Ishikawa (cell line): ENCODE data around the gene DIS3L2.

Source experiments
- CEBPB ChIP-seq: IDR thresholded peaks from 2 replicates; pipeline ENCODE4 v1.6.1; 2012
- CREB1 ChIP-seq: IDR thresholded peaks from 2 replicates; pipeline ENCODE4 v1.6.1; 2012; ENCODE audit warnings: low read depth
- EGR1 ChIP-seq: IDR thresholded peaks from 2 replicates; pipeline ENCODE4 v1.6.1; 2012
- EP300 ChIP-seq: IDR thresholded peaks from 2 replicates; pipeline ENCODE4 v1.6.1; 2012; ENCODE audit warnings: borderline replicate concordance
- FOXM1 ChIP-seq: IDR thresholded peaks from 2 replicates; pipeline ENCODE4 v1.6.1; 2012; ENCODE audit warnings: low read depth, borderline replicate concordance
- MAX ChIP-seq: IDR thresholded peaks from 2 replicates; pipeline ENCODE4 v1.6.1; 2012
- NFIC ChIP-seq: IDR thresholded peaks from 2 replicates; pipeline ENCODE4 v1.6.1; 2012
- RAD21 ChIP-seq: IDR thresholded peaks from 2 replicates; pipeline ENCODE4 v1.6.1; 2012; ENCODE audit warnings: low read depth
- REST ChIP-seq: IDR thresholded peaks from 2 replicates; pipeline ENCODE4 v1.6.1; 2012; ENCODE audit warnings: low read depth, mild to moderate bottlenecking
- TAF1 ChIP-seq: IDR thresholded peaks from 2 replicates; pipeline ENCODE4 v1.6.1; 2012; ENCODE audit warnings: low read depth, mild to moderate bottlenecking
- TCF12 ChIP-seq: IDR thresholded peaks from 2 replicates; pipeline ENCODE4 v1.6.1; 2012; ENCODE audit warnings: low read depth
- TEAD4 ChIP-seq: IDR thresholded peaks from 2 replicates; pipeline ENCODE4 v1.6.1; 2012
- USF1 ChIP-seq: IDR thresholded peaks from 2 replicates; pipeline ENCODE4 v1.6.1; 2012
- YY1 ChIP-seq: IDR thresholded peaks from 2 replicates; pipeline ENCODE4 v1.6.1; 2012; ENCODE audit warnings: low read depth
- ZBTB7A ChIP-seq: IDR thresholded peaks from 2 replicates; pipeline ENCODE4 v1.6.1; 2012; ENCODE audit warnings: low read depth

The DIS3L2 gene

GRCh38 chr2:231960810-231961348, 634 bp upstream of the DIS3L2 start:
- TF ChIP-seq MAX (peak; percentile 68), NFIC (no peak), TCF12 (no peak), CREB1 (no peak), TAF1 (no peak), EGR1 (no peak)

- TF ChIP-seq TEAD4 (no peak), MAX (no peak), RAD21 (no peak), YY1 (no peak), ZBTB7A (no peak), CEBPB (no peak), EP300 (no peak), TAF1 (no peak), NFIC (no peak), CREB1 (no peak), TCF12 (no peak), EGR1 (no peak), USF1 (no peak), FOXM1 (no peak), REST (no peak)
These were observed 3.6 kb downstream of the DIS3L2 start for GRCh38 chr2:231965102-231965501.

- TF ChIP-seq TAF1 (no peak), TCF12 (no peak), EP300 (no peak), TEAD4 (no peak), REST (no peak), YY1 (no peak), ZBTB7A (no peak), CEBPB (no peak), RAD21 (no peak), NFIC (no peak)
These were observed 5.4 kb downstream of the DIS3L2 start for GRCh38 chr2:231966886-231967285.

GRCh38 chr2:231968820-231969219, 7.3 kb downstream of the DIS3L2 start:
- TF ChIP-seq TCF12 (no peak), RAD21 (no peak), TEAD4 (no peak), EP300 (no peak), CREB1 (no peak), TAF1 (no peak), YY1 (no peak), FOXM1 (no peak), NFIC (no peak), CEBPB (no peak), USF1 (no peak), MAX (no peak), REST (no peak)

GRCh38 chr2:231970461-231970860, 8.9 kb downstream of the DIS3L2 start:
- TF ChIP-seq CREB1 (no peak), EP300 (no peak), CEBPB (no peak), REST (no peak), EGR1 (no peak), ZBTB7A (no peak), YY1 (no peak), TCF12 (no peak), RAD21 (no peak), NFIC (no peak), USF1 (no peak), MAX (no peak), FOXM1 (no peak)
